Calu3 (cell line): ENCODE results near the gene DIAPH2. TPM values are rescaled to one million over a fixed set of nuclear protein-coding genes. Genes with fewer than 3 reads are reported as not detected.

ENCODE experiments used
- BruUV-seq: library from RNA; stranded (reverse); fragments of 400-500 nt; replicated peaks from 2 replicates; lab custom pipeline; 2021; lab: Mats Ljungman, UMichigan
- CTCF ChIA-PET: fragments of 300-600 bp; sonication (Branson Sonifier 250); formaldehyde crosslinking; loops from one replicate; lab custom pipeline; 2022; ENCODE audit warnings: antibody characterized with exemption; lab: Charles Lee
- DNase-seq: peaks from one replicate; pipeline ENCODE4 v3.0.0; 2022
- H3K27ac Mint-ChIP-seq: one replicate; pipeline ENCODE4 v1.8.0; 2022; ENCODE audit warnings: mixed read lengths; ENCODE audit not compliant: unreplicated experiment
- H3K27me3 Mint-ChIP-seq: one replicate; pipeline ENCODE4 v1.8.0; 2022; ENCODE audit warnings: mixed read lengths; ENCODE audit not compliant: unreplicated experiment
- H3K36me3 Mint-ChIP-seq: one replicate; pipeline ENCODE4 v1.8.0; 2022; ENCODE audit warnings: mild to moderate bottlenecking, moderate library complexity, mixed read lengths; ENCODE audit not compliant: insufficient read depth, unreplicated experiment
- H3K4me1 Mint-ChIP-seq: one replicate; pipeline ENCODE4 v1.8.0; 2022; ENCODE audit warnings: mild to moderate bottlenecking, low read depth, mixed read lengths; ENCODE audit not compliant: unreplicated experiment
- H3K4me3 Mint-ChIP-seq: one replicate; pipeline ENCODE4 v1.8.0; 2022; ENCODE audit warnings: mild to moderate bottlenecking, low read depth, moderate library complexity, mixed read lengths; ENCODE audit not compliant: unreplicated experiment
- H3K9me3 Mint-ChIP-seq: one replicate; pipeline ENCODE4 v1.8.0; 2022; ENCODE audit warnings: low read depth, mixed read lengths; ENCODE audit not compliant: unreplicated experiment
- intact Hi-C: fragments of 100-400 bp; cut with micrococcal nuclease; formaldehyde crosslinking; loops from one replicate; pipeline ENCODE4 v1.10.0; 2022; ENCODE audit not compliant: unreplicated experiment
- total RNA-seq: library from RNA; stranded (reverse); gene quantifications from 2 replicates; pipeline ENCODE4 v1.2.3, GENCODE V29; 2022
- TF ChIP-seq, protein P1 (sequence below): fragments of 200-600 bp; IDR thresholded peaks from one replicate; pipeline ENCODE4 v1.8.0; 2022; ENCODE audit warnings: antibody characterized with exemption; ENCODE audit not compliant: unreplicated experiment

Gene DIAPH2
- total RNA-seq, 1 experiment from 2014 or later: 24.2 TPM

- no peak for DNase-seq
Observed at GRCh38 chrX:97609938-97610337, 925.3 kb downstream of the DIAPH2 start.

GRCh38 chrX:97616883-97617530 is 932.4 kb downstream of the DIAPH2 start:
- TF ChIP-seq, protein P1, sequence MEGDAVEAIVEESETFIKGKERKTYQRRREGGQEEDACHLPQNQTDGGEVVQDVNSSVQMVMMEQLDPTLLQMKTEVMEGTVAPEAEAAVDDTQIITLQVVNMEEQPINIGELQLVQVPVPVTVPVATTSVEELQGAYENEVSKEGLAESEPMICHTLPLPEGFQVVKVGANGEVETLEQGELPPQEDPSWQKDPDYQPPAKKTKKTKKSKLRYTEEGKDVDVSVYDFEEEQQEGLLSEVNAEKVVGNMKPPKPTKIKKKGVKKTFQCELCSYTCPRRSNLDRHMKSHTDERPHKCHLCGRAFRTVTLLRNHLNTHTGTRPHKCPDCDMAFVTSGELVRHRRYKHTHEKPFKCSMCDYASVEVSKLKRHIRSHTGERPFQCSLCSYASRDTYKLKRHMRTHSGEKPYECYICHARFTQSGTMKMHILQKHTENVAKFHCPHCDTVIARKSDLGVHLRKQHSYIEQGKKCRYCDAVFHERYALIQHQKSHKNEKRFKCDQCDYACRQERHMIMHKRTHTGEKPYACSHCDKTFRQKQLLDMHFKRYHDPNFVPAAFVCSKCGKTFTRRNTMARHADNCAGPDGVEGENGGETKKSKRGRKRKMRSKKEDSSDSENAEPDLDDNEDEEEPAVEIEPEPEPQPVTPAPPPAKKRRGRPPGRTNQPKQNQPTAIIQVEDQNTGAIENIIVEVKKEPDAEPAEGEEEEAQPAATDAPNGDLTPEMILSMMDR: no peak
- H3K9me3 Mint-ChIP-seq: no peaks in the 10 kb centered on the region
- peaks cover 40% of the 10 kb centered on the region for H3K4me1 Mint-ChIP-seq
- peak overlapping the region; percentile 51 for H3K4me3 Mint-ChIP-seq
- BruUV-seq: TSS peak; percentile 83
- H3K27ac Mint-ChIP-seq: peak overlapping the region; percentile 79
- intact Hi-C loops: no loop called here
- H3K27me3 Mint-ChIP-seq: no peaks in the 10 kb centered on the region
- H3K36me3 Mint-ChIP-seq: no peaks in the 10 kb centered on the region
- DNase-seq: peak; percentile 65
- CTCF ChIA-PET: interaction anchor here (0.6 to 1.1 kb wide), 2 partner anchors 10 to 36 kb away, joined by 3 to 5 read pairs; no protein-coding TSS in a partner anchor

More at GRCh38 chrX:97609938-97610337, 925.3 kb downstream of the DIAPH2 start:
- TF ChIP-seq, protein P1: no peak
- H3K27me3 Mint-ChIP-seq: no peaks in the 10 kb centered on the region
- H3K4me3 Mint-ChIP-seq: no peak overlapping the region
- no peaks in the 10 kb centered on the region for H3K36me3 Mint-ChIP-seq
- no peak overlapping the region for H3K27ac Mint-ChIP-seq
- intact Hi-C loops: no loop called here
- no TSS peak for BruUV-seq
- H3K4me1 Mint-ChIP-seq: peaks cover 9% of the 10 kb centered on the region
- no peaks in the 10 kb centered on the region for H3K9me3 Mint-ChIP-seq
- CTCF ChIA-PET: no interaction called here

GRCh38 chrX:97619499-97619898 is 934.9 kb downstream of the DIAPH2 start:
- BruUV-seq: no TSS peak
- TF ChIP-seq, protein P1: no peak
- intact Hi-C loops: no loop called here
- no peaks in the 10 kb centered on the region for H3K36me3 Mint-ChIP-seq
- no peak overlapping the region for H3K27ac Mint-ChIP-seq
- CTCF ChIA-PET: no interaction called here
- H3K9me3 Mint-ChIP-seq: no peaks in the 10 kb centered on the region
- H3K4me1 Mint-ChIP-seq: peaks cover 36% of the 10 kb centered on the region
- no peak for DNase-seq
- no peak overlapping the region for H3K4me3 Mint-ChIP-seq
- H3K27me3 Mint-ChIP-seq: no peaks in the 10 kb centered on the region

DNA sequence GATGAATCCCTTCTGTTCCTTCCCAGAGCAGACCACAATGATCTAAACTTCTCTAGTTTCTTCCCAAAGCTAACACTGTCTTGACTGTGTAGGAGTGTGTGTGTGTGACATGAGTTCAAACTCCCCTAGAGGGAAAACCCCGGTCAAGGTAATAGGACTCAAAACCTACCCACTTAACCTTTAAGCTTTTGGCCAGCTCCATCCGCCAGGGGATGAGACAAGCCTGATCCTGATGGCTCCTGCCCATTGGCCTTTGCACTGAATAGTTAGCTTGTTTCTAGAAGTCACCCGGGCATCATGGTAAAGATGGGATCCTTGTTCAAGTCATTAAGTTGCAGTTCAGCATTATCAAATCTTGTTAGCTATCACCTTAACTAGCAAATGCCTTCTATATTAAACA is 937.5 kb downstream of the DIAPH2 start:
- intact Hi-C loops: no loop called here
- CTCF ChIA-PET: interaction anchor here (0.7 kb wide), 1 partner anchor 80 kb away, joined by 4 read pairs; no protein-coding TSS in a partner anchor
- Mint-ChIP-seq H3K4me1 (peaks cover 11% of the 10 kb centered on the region), H3K36me3 (no peaks in the 10 kb centered on the region), H3K9me3 (no peaks in the 10 kb centered on the region), H3K27me3 (no peaks in the 10 kb centered on the region), H3K27ac (no peak overlapping the region), H3K4me3 (no peak overlapping the region)
- TF ChIP-seq, protein P1: no peak
- no peak for DNase-seq
- no TSS peak for BruUV-seq
